Measurements from ENCODE around the gene CLDND2.

DNA sequence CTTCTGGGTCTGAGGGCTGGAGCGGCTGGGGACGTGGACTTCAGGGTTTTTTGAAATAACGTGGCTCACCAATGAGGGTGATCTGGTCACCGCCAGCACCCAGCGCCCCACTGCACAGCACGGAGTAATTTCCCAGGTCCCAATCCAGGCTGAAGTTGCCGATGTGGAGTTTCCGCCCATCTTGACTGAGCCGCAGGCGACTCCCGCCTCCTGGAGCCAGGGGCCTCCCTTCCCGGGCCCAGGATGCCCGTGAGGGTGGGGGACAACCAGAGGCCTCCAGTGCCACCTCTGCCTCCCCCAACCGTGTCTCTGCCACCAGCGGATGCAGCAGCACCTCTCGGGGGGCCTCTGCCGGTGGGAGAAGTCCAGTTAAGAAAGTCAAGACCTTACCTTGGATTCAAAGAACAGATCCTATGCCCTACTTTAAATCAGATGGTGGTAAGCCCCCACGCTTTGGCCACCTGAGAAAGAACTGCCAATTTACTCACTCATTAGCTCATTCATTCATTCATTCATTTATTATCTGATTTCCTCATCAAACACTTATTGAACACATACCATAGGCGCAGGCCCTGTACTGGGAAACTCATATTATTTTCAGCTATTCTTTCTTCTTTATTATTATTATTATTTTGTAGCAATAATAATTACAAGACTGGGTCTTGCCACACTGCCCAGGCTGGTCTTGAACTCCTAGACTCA lies 30.8 kb downstream of the CLDND2 start:
- TF ChIP-seq, protein P1, sequence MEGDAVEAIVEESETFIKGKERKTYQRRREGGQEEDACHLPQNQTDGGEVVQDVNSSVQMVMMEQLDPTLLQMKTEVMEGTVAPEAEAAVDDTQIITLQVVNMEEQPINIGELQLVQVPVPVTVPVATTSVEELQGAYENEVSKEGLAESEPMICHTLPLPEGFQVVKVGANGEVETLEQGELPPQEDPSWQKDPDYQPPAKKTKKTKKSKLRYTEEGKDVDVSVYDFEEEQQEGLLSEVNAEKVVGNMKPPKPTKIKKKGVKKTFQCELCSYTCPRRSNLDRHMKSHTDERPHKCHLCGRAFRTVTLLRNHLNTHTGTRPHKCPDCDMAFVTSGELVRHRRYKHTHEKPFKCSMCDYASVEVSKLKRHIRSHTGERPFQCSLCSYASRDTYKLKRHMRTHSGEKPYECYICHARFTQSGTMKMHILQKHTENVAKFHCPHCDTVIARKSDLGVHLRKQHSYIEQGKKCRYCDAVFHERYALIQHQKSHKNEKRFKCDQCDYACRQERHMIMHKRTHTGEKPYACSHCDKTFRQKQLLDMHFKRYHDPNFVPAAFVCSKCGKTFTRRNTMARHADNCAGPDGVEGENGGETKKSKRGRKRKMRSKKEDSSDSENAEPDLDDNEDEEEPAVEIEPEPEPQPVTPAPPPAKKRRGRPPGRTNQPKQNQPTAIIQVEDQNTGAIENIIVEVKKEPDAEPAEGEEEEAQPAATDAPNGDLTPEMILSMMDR (IDR thresholded peaks at IDR 0.05), result no peak
- no peak for TF ChIP-seq POLR2A (IDR thresholded peaks at IDR 0.05)

Measured in stomach (tissue), 4 donors.